Left renal cortex interstitium (tissue), 4 donors: ENCODE measurements around the gene MUC2. TPM values are rescaled to one million over a fixed set of nuclear protein-coding genes. Genes with fewer than 3 reads are reported as not detected.

ENCODE experiments used
- DNase-seq, 4 donors: peaks; one replicate each; pipeline ENCODE4 v3.0.0-alpha.2; 2013; ENCODE audit warnings: low read depth in 4 of 4, low spot score in 2 of 4, missing footprints in 1 of 4
- polyA plus RNA-seq, 4 donors: library from polyadenylated mRNA; unstranded; fragments of 120-200 nt; gene quantifications; one replicate each; pipeline ENCODE4 v1.2.1, GENCODE V29; 2013; ENCODE audit not compliant: insufficient read length in 4 of 4

Gene MUC2
- polyA plus RNA-seq, 4 donors = 0.08 to 0.30 (median 0.14) TPM; not detected in 1

GRCh38 chr11:1036303-1036923 is 38.3 kb upstream of the MUC2 start, which contains the start of gene MUC6:
TSS of gene MUC6 (minus strand) at chr11:1036718. CDS start at chr11:1036655, 63 bp downstream.
- DNase-seq = no peak

- DNase-seq = no peak
These were observed 37.7 kb upstream of the MUC2 start for GRCh38 chr11:1036931-1037330.

GRCh38 chr11:1037506-1038055 is 37.1 kb upstream of the MUC2 start:
- no peak for DNase-seq

GRCh38 chr11:1038361-1038760 is 36.3 kb upstream of the MUC2 start:
- no peak for DNase-seq

- DNase-seq = no peak
These were observed 35.8 kb upstream of the MUC2 start for GRCh38 chr11:1038921-1039320.

GRCh38 chr11:1039481-1040427 is 34.9 kb upstream of the MUC2 start:
- DNase-seq = no peak

- DNase-seq = no peak
These were observed 34.1 kb upstream of the MUC2 start for GRCh38 chr11:1040428-1041148.

- no peak for DNase-seq
These were observed 33.6 kb upstream of the MUC2 start for GRCh38 chr11:1041149-1041467.

GRCh38 chr11:1041471-1041870 is 33.2 kb upstream of the MUC2 start:
- no peak for DNase-seq

GRCh38 chr11:1041936-1042608 is 32.6 kb upstream of the MUC2 start:
- DNase-seq = no peak

GRCh38 chr11:1042626-1043562 is 31.8 kb upstream of the MUC2 start:
- DNase-seq = no peak

- no peak for DNase-seq
These were observed 31.0 kb upstream of the MUC2 start for GRCh38 chr11:1043563-1044096.

- no peak for DNase-seq
These were observed 30.5 kb upstream of the MUC2 start for GRCh38 chr11:1044160-1044559.

- no peak for DNase-seq
These were observed 27.0 kb upstream of the MUC2 start for GRCh38 chr11:1047595-1048156.

GRCh38 chr11:1048375-1049070 is 26.2 kb upstream of the MUC2 start:
- DNase-seq = no peak

GRCh38 chr11:1049071-1049405 is 25.6 kb upstream of the MUC2 start:
- DNase-seq = no peak

GRCh38 chr11:1049431-1049891 is 25.2 kb upstream of the MUC2 start:
- no peak for DNase-seq

- DNase-seq = no peak
These were observed 24.6 kb upstream of the MUC2 start for GRCh38 chr11:1049911-1050580.
